Activated CD8-positive, alpha-beta memory T cell treated with anti-CD3 and anti-CD28 coated beads for 36 hours (primary cell): Measurements from ENCODE around the gene PCDH15. TPM values are rescaled to one million over a fixed set of nuclear protein-coding genes. Genes with fewer than 3 reads are reported as not detected.
"Not testable (repeated sequence)": the region's sequence is repeated elsewhere in the genome, so short reads cannot be mapped to it uniquely, and the experiment has no call there.

ENCODE experiments used
- CTCF ChIA-PET: fragments of 350-600 bp; sonication (Branson Sonifier 250); formaldehyde crosslinking; loops from one replicate; lab custom pipeline; 2021; ENCODE audit warnings: antibody characterized with exemption; lab: Charles Lee
- POLR2A ChIA-PET: fragments of 350-600 bp; sonication (Branson Sonifier 250); formaldehyde crosslinking; loops from one replicate; lab custom pipeline; 2021; ENCODE audit warnings: antibody characterized with exemption; lab: Charles Lee
- total RNA-seq, 2 experiments: library from RNA; stranded (reverse); gene quantifications; one replicate each; pipeline ENCODE4 v1.2.3, GENCODE V29; 2021

The PCDH15 gene
- total RNA-seq, 2 experiments from 2014 or later: not detected

DNA sequence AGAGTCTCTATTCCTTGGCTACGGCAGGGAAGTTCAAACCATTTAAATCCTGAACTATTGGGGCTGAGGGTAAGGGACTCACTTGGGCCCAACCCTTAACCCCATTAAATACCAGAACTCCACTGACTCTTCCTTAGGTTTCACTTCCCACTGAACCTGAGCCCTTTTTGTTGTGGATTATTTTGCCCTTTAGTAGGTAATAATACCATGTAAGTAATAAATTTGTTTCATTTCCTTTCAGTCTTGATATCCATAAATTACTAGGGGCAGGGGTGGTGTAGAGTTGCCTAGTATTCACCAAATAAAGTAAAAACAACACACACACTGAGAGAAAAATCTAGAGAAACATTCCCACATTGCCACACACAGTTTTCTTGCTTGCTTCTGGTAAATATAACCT lies 352.0 kb downstream of the PCDH15 start:
- POLR2A ChIA-PET: no interaction called here

GRCh38 chr10:54444170-54444569 lies 356.9 kb downstream of the PCDH15 start:
- POLR2A ChIA-PET: no interaction called here
- CTCF ChIA-PET: no interaction called here

More for the DNA sequence above, 352.0 kb downstream of the PCDH15 start:
- CTCF ChIA-PET: no interaction called here

DNA sequence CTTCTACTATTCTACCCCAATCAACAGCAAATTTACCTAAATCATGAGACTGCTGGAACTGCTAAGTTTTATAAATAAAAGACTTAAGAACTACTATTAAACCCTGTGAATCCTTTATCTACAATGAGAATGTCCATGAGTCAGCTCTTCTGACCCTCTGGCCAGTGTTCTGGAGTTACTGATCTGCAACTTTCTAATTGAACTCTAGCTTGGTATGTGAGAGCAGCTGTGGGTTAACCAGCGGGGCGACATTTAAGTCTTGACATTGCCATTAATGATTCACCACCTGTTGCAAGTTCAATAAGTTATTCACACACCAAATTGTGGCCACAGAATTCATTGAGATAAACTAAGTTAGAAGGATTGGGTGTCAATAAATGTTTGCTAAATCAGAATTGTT lies 359.8 kb downstream of the PCDH15 start:
- CTCF ChIA-PET: no interaction called here
- POLR2A ChIA-PET: no interaction called here

DNA sequence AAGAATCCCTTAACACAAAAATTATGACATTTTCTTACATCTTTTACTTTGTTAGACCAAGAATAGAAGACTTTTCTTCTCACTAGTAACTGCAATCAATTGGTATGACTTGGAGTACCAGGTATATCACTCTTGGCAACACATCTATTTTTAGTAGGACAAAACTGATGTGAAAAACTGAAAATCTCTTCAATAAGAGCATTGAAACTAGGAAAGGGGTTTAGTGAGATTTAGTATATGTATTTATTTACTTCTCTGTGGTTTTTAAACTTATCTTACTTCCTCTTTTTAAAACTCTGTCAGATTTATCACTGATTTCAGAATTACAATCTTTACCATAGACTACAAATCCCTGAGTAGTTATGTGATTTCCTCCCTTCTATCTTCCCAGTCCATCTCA lies 366.2 kb downstream of the PCDH15 start:
- ChIA-PET POLR2A (no interaction called here), CTCF (no interaction called here)

GRCh38 chr10:54415483-54415882 lies 385.5 kb downstream of the PCDH15 start:
- CTCF ChIA-PET: no interaction called here

DNA sequence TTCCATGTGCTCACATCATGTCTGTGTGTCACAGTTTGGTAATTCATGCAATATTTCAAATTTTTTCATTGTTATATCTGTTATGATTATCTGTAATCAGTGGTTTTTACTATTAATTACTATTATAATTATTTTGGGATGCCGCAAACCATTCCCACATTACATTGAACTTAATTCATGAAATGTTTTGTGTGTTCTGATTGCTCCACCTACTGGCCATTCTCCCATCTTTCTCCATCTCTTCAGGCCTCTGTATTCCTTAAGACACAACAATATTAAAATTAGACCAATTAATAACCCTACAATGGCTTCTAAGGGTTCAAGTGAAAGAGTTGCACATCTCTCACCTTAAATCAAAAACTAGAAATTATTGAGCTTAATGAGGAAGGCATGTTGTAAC lies 398.5 kb downstream of the PCDH15 start:
- ChIA-PET CTCF (no interaction called here), POLR2A (no interaction called here)

More at GRCh38 chr10:54415483-54415882, 385.5 kb downstream of the PCDH15 start:
- POLR2A ChIA-PET: no interaction called here

GRCh38 chr10:54396031-54396430 lies 405.0 kb downstream of the PCDH15 start:
- POLR2A ChIA-PET: no interaction called here
- CTCF ChIA-PET: no interaction called here

- POLR2A ChIA-PET, CTCF ChIA-PET: not testable (repeated sequence)
Observed at GRCh38 chr10:54394598-54394997, 406.4 kb downstream of the PCDH15 start.

- POLR2A ChIA-PET: no interaction called here
- CTCF ChIA-PET: no interaction called here
Observed at GRCh38 chr10:54372179-54372578, 428.9 kb downstream of the PCDH15 start.

DNA sequence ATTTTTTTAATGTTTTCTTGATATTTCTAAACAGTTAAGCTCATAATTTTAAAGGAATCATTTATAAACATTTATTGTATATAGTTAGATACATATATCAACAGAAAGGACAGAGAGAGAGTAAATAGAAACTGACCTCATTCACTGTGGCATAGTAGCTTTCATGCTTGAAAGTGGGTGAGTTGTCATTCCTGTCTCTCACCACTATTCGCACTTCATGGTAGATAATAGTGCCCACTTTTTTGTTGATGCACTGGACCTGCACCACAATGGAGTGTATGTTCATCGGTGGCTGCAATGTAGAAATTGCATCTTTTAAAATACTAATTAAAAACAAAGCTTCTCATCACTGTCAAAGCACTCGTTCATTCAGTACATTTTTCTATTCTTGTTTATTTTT lies 432.0 kb downstream of the PCDH15 start:
- POLR2A ChIA-PET: no interaction called here
- CTCF ChIA-PET: no interaction called here

- ChIA-PET CTCF (no interaction called here), POLR2A (no interaction called here)
Observed at GRCh38 chr10:54363390-54363789, 437.6 kb downstream of the PCDH15 start.

DNA sequence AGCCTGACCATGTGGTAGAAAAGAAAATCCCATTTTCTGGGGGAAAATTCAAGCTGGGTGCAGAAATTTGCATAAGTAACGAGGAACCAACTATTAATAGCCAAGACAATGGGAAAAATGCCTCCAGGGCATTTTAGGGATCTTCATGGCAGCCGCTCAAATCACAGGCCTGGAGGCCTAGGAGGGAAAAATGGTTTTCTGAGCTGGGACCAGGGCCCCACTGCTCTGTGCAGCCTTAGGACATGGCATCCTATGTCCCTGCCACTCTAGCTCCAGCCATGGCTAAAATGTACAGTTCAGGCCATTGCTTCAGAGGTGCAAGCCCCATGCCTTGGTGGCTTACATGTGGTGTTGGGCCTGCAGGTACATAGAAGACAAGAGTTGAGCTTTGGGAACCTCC lies 459.0 kb downstream of the PCDH15 start:
- ChIA-PET CTCF (no interaction called here), POLR2A (no interaction called here)

- ChIA-PET CTCF (interaction anchor here (0.5 kb wide), 1 partner anchor 16 kb away, joined by 3 read pairs; no protein-coding TSS in a partner anchor), POLR2A (no interaction called here)
Observed at GRCh38 chr10:54335296-54335695, 465.7 kb downstream of the PCDH15 start.

DNA sequence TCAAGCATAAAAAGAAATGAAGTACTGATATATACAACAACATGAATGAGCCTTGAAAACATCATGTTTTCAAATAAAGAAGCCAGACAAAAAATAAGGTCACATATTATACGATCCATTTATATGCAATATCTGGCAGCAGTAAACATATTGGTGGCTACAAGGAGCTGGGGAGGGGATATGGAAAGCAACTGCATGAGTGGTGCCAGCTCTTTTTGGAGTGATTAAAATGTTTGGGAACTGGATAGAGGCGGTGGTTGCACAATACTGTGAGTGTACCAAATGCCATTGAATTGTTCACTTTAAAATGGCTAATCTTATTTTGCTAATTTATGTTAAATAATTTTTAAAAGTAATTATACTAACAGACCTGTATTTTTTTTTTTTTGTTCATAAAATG lies 481.7 kb downstream of the PCDH15 start:
- ChIA-PET CTCF (interaction anchor here (0.7 kb wide), 1 partner anchor 16 kb away, joined by 3 read pairs; no protein-coding TSS in a partner anchor), POLR2A (no interaction called here)

- ChIA-PET POLR2A (no interaction called here), CTCF (no interaction called here)
Observed at GRCh38 chr10:54318470-54318869, 482.6 kb downstream of the PCDH15 start.

GRCh38 chr10:54314430-54314829 lies 486.6 kb downstream of the PCDH15 start:
- ChIA-PET CTCF (no interaction called here), POLR2A (no interaction called here)

- ChIA-PET POLR2A (no interaction called here), CTCF (no interaction called here)
Observed at GRCh38 chr10:54284526-54285193, 516.4 kb downstream of the PCDH15 start.

GRCh38 chr10:54282012-54282411 lies 519.0 kb downstream of the PCDH15 start:
- ChIA-PET CTCF (no interaction called here), POLR2A (no interaction called here)

- ChIA-PET POLR2A (no interaction called here), CTCF (no interaction called here)
Observed at GRCh38 chr10:54266395-54266794, 534.6 kb downstream of the PCDH15 start.

- ChIA-PET POLR2A (no interaction called here), CTCF (interaction anchor here (0.6 kb wide), 1 partner anchor 1777 kb away, joined by 3 read pairs; no protein-coding TSS in a partner anchor)
Observed at GRCh38 chr10:54262726-54263125, 538.3 kb downstream of the PCDH15 start.

- CTCF ChIA-PET: no interaction called here
- POLR2A ChIA-PET: no interaction called here
Observed at GRCh38 chr10:54259104-54259503, 541.9 kb downstream of the PCDH15 start.

DNA sequence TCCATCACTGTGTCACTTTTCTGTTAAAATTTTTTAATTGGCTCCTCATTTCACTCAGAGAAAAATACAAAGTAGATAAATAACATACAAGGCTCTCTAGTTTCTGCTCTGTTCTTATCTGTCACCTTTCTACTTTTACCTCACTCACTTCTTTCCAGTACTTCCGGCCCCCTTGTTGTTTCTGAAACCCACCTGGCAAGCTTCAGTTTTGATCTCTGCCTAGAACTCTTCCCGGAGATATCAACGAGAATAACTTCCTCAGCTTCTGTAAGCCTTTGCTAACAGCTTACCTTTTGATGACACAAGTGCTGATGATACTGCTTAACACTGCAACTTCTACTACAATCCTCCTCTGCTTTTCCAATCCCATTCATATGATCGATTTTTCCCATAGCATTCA lies 566.2 kb downstream of the PCDH15 start:
- POLR2A ChIA-PET: no interaction called here
- CTCF ChIA-PET: no interaction called here
